Panc1 (cell line): ENCODE measurements around the gene OR6B2. TPM values are rescaled to one million over a fixed set of nuclear protein-coding genes. Genes with fewer than 3 reads are reported as not detected.
A peak's percentile ranks its signal among the peaks of the same experiment; 100 is the strongest.

ENCODE experiments used
- ATAC-seq: fragments of 200-7000 bp; cut with Tn5 transposase; 2 replicates; pipeline ENCODE4 v1.9.1; 2020; ENCODE audit warnings: mild to moderate bottlenecking, moderate library complexity
- BruUV-seq: library from RNA; stranded (reverse); fragments of 400-500 nt; replicated peaks from 2 replicates; lab custom pipeline; 2021; lab: Mats Ljungman, UMichigan
- CTCF ChIA-PET: fragments of 300-600 bp; sonication (Branson Sonifier 250); formaldehyde crosslinking; loops from one replicate; lab custom pipeline; 2022; ENCODE audit warnings: antibody characterized with exemption; lab: Charles Lee
- POLR2A ChIA-PET: fragments of 300-600 bp; sonication (Branson Sonifier 250); formaldehyde crosslinking; loops from one replicate; lab custom pipeline; 2022; ENCODE audit warnings: antibody characterized with exemption; lab: Charles Lee
- DNase-seq: peaks from one replicate; pipeline ENCODE4 v3.0.0-alpha.2; 2010; ENCODE audit warnings: low read depth, low spot score
- H3K27ac ChIP-seq: 2 replicates; pipeline ENCODE4 v1.5.1; 2011; ENCODE audit warnings: mild to moderate bottlenecking, low read length, inconsistent platforms
- H3K27me3 ChIP-seq: fragments of 200-500 bp; sonication (Bioruptor generic); 2 replicates; pipeline ENCODE4 v1.6.0; 2014; ENCODE audit warnings: low read length, inconsistent platforms; ENCODE audit not compliant: control insufficient read depth, insufficient read depth
- H3K36me3 ChIP-seq: fragments of 200-500 bp; sonication (Bioruptor generic); 2 replicates; pipeline ENCODE4 v1.5.1; 2014; ENCODE audit warnings: inconsistent platforms, mild to moderate bottlenecking, low read length, moderate library complexity; ENCODE audit not compliant: control insufficient read depth, insufficient read depth
- H3K4me1 ChIP-seq: 2 replicates; pipeline ENCODE4 v1.5.1; 2011; ENCODE audit warnings: inconsistent platforms, mild to moderate bottlenecking, low read length, moderate library complexity; ENCODE audit not compliant: control insufficient read depth, insufficient read depth
- H3K4me3 ChIP-seq, 2 experiments: 2 replicates each; pipeline ENCODE4 v1.5.1; 2011 to 2012; ENCODE audit warnings: low read depth in 2 of 2, low read length in 2 of 2, mild to moderate bottlenecking in 2 of 2, inconsistent platforms in 1 of 2, moderate library complexity in 1 of 2
- H3K9me3 ChIP-seq: fragments of 200-500 bp; sonication (Bioruptor generic); 2 replicates; pipeline ENCODE4 v1.5.1; 2014; ENCODE audit warnings: low read depth, mild to moderate bottlenecking, inconsistent platforms, low read length, moderate library complexity; ENCODE audit not compliant: control insufficient read depth, insufficient read depth
- CTCF ChIP-seq: fragments of 450-650 bp; IDR thresholded peaks from 2 replicates; pipeline ENCODE4 v1.5.1; 2017; ENCODE audit warnings: mild to moderate bottlenecking
- POLR2AphosphoS5 ChIP-seq: IDR thresholded peaks from 2 replicates; pipeline ENCODE4 v1.6.1; 2012; ENCODE audit warnings: mild to moderate bottlenecking, low read depth, low read length, moderate library complexity
- REST ChIP-seq, 2 experiments: IDR thresholded peaks; 2 replicates each; pipeline ENCODE4 v1.6.1; 2011 to 2012; ENCODE audit warnings: low read depth in 2 of 2, control low read depth in 1 of 2, low read length in 1 of 2, mild to moderate bottlenecking in 1 of 2, moderate library complexity in 1 of 2; ENCODE audit not compliant: insufficient read depth in 1 of 2
- SIN3A ChIP-seq: IDR thresholded peaks from 2 replicates; pipeline ENCODE4 v1.6.1; 2012; ENCODE audit warnings: low read depth, mild to moderate bottlenecking, low read length, moderate library complexity, borderline replicate concordance; ENCODE audit not compliant: insufficient read depth
- TCF7L2 ChIP-seq: IDR thresholded peaks from 2 replicates; pipeline ENCODE4 v1.6.1; 2011; ENCODE audit warnings: mild to moderate bottlenecking, low read depth, low read length, inconsistent platforms
- in situ Hi-C: cut with HindIII; loops from 2 replicates; pipeline ENCODE4 v1.10.0; 2016; ENCODE audit warnings: low sequenced_read_pairs, low pct_unique_long_range_greater_than_20kb
- intact Hi-C: fragments of 100-400 bp; cut with micrococcal nuclease; formaldehyde crosslinking; loops from one replicate; pipeline ENCODE4 v1.10.0; 2022; ENCODE audit not compliant: unreplicated experiment
- total RNA-seq: library from RNA; stranded (reverse); gene quantifications from one replicate; pipeline ENCODE4 v1.2.1, GENCODE V29; 2021; ENCODE audit not compliant: unreplicated experiment

OR6B2 gene
- total RNA-seq, 1 experiment from 2014 or later = not detected

DNA sequence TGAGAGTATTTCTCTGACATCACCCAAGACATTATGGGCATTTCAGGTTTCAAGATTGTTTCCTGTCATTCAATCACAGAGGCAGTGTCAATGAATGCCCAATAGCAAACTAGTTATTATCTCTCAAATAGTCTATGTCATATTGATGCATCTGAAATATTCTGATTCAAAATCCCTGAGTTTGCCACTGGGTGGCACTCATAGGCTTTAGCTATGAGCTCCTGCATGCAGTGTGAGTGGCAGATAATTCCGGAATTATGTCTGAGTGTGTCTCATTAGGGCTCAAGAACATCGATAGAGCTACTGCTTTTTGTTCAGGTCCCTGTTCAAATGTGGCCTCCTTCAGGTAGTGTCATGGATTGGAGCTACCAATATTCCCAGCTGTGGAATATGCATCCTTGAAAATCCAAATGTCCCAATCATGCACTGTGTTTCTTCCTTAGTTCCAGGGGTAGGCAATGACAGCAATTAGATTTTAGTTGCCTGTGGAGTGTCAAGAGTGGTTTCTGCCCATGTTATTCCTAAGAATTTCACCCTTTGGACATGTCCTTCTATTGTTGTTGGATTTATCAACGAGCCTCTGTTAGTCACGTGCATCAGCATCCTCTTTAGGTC is 30.9 kb upstream of the OR6B2 start:
- ChIA-PET POLR2A (no interaction called here), CTCF (interaction anchor here (0.6 to 1.5 kb wide), 5 partner anchors 9 to 379 kb away, joined by 3 to 15 read pairs (median 6); no protein-coding TSS in a partner anchor)
- no TSS peak for BruUV-seq
- Histone ChIP-seq H3K4me1 (no peaks in the 10 kb centered on the region), H3K9me3 (no peaks in the 10 kb centered on the region), H3K27ac (no peak overlapping the region), H3K4me3 (no peak overlapping the region), H3K36me3 (no peaks in the 10 kb centered on the region), H3K27me3 (peaks cover 23% of the 10 kb centered on the region)
- peak; percentile 84 for TF ChIP-seq CTCF
- TF ChIP-seq TCF7L2 = no peak
- peak; percentile 22 for DNase-seq
- in situ Hi-C loops = no loop called here
- intact Hi-C loops = loop anchor here (1.0 kb wide), 1 partner anchor 83 kb away; no protein-coding TSS in a partner anchor
- peak; percentile 92 for ATAC-seq

DNA sequence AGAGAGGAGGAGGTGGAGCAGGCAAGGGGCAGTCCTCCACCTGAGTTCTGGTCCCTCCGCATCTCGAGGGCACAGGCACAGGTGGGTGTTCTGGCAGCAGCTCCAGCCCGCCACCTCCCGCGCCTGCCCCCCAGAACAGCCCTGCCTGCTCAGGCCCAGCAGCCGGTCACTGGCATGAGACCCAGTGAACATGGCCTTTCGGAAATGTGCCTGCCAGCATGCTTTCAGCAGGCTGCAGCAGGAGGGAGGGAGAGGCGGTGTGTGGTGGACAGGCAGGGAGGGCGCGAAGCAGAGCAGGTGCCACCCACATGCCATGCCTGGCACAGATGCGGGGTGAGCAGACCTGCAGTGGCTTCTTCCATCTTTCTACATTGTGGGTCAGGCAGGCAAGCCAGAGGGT is 26.4 kb upstream of the OR6B2 start:
- no peak for ATAC-seq

More for the DNA sequence above, 26.4 kb upstream of the OR6B2 start:
- ChIA-PET POLR2A (no interaction called here), CTCF (no interaction called here)
- Histone ChIP-seq H3K36me3 (no peaks in the 10 kb centered on the region), H3K4me3 (no peak overlapping the region), H3K27me3 (peaks cover 22% of the 10 kb centered on the region), H3K27ac (no peak overlapping the region), H3K4me1 (no peaks in the 10 kb centered on the region), H3K9me3 (no peaks in the 10 kb centered on the region)
- no peak for DNase-seq
- no TSS peak for BruUV-seq
- intact Hi-C loops = no loop called here
- in situ Hi-C loops = no loop called here
- no peak for TF ChIP-seq CTCF
- no peak for TF ChIP-seq TCF7L2
- no peak for TF ChIP-seq REST (IDR thresholded peaks at IDR 0.05; ENCODE audit: insufficient read depth in 1 of 2, low read depth in 2 of 2, low read length in 1 of 2)
- no peak for TF ChIP-seq SIN3A
- no peak for TF ChIP-seq POLR2AphosphoS5
